Thyroid gland (tissue), 4 donors: Measurements from ENCODE around the gene MUC2.

ENCODE experiments used
- POLR2A ChIP-seq, 2 donors: fragments of 450-650 bp; IDR thresholded peaks; one replicate each; pipeline ENCODE4 v1.6.1; 2017; ENCODE audit warnings: antibody characterized with exemption in 2 of 2, mild to moderate bottlenecking in 2 of 2, moderate library complexity in 1 of 2
- TF ChIP-seq, protein P1 (sequence below), 6 experiments: fragments of 200-600 bp in 3 of 6; fragments of 450-650 bp in 3 of 6; sonication (generic) in 3 of 6; IDR thresholded peaks; one replicate each; pipeline ENCODE4 v1.5.1; 2016 to 2019; ENCODE audit warnings: antibody characterized with exemption in 6 of 6, mild to moderate bottlenecking in 2 of 6, inconsistent platforms in 1 of 6, moderate library complexity in 1 of 6

DNA sequence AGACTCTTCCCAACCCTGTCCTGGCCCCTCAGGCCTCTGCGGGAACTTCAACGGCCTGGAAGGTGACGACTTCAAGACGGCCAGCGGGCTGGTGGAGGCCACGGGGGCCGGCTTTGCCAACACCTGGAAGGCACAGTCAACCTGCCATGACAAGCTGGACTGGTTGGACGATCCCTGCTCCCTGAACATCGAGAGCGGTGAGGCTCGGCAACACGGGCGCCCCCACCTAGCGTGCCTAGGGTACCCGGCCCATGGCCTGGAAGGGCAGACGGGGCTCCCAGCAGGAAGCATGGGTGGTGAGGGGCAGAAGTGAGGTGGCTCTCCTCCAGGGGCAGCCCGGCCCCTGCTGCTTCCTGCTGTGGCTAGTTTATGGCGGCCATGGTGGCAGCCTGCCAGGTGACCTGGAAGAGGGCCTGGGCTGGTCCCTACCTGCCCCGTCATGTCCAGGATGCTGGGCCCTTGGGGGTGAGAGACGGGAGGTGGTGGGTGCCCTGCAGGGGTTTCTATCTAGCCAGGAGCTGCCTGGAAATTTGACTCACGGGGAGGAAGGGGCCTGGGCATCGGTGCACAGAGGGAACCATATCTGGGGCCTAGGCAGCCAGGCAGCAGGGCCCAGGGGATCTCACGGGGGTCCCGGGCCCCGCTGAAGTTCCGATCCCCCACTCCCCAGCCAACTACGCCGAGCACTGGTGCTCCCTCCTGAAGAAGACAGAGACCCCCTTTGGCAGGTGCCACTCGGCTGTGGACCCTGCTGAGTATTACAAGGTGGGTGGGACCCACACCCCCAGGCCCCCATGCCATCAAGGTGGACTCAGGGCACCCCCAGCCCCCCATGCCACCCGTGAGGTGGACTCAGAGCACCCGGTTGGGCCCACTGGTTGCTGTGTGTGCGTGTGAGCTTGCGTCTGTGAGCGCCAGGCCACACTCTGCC lies 9.2 kb downstream of the MUC2 start:
- TF ChIP-seq, protein P1, sequence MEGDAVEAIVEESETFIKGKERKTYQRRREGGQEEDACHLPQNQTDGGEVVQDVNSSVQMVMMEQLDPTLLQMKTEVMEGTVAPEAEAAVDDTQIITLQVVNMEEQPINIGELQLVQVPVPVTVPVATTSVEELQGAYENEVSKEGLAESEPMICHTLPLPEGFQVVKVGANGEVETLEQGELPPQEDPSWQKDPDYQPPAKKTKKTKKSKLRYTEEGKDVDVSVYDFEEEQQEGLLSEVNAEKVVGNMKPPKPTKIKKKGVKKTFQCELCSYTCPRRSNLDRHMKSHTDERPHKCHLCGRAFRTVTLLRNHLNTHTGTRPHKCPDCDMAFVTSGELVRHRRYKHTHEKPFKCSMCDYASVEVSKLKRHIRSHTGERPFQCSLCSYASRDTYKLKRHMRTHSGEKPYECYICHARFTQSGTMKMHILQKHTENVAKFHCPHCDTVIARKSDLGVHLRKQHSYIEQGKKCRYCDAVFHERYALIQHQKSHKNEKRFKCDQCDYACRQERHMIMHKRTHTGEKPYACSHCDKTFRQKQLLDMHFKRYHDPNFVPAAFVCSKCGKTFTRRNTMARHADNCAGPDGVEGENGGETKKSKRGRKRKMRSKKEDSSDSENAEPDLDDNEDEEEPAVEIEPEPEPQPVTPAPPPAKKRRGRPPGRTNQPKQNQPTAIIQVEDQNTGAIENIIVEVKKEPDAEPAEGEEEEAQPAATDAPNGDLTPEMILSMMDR (IDR thresholded peaks at IDR 0.05) = no peak
- TF ChIP-seq POLR2A (IDR thresholded peaks at IDR 0.05) = no peak
